ENCODE results near the gene LRMDA.

Gene LRMDA

GRCh38 chr10:75971402-75972211 is 540.2 kb downstream of the LRMDA start:
- POLR2A ChIA-PET: no interaction called here
- H3K36me3 ChIP-seq (ENCODE audit: control insufficient read depth in 2 of 2, insufficient read depth in 1 of 2, low read length in 2 of 2): no peaks in the 10 kb centered on the region
- H3K4me3 ChIP-seq (ENCODE audit: low read depth, low read length): no peak overlapping the region
- CTCF ChIA-PET: interaction anchor here (0.5 to 0.7 kb wide), 3 partner anchors 615 to 926 kb away, joined by 3 to 4 read pairs (median 3); no protein-coding TSS in a partner anchor
- peaks cover 7% of the 10 kb centered on the region; the same call in 1 of the 2 replicates for H3K4me1 ChIP-seq (ENCODE audit: control insufficient read depth, insufficient read depth, low read length)
- H3K9me3 ChIP-seq (ENCODE audit: control insufficient read depth, insufficient read depth, low read depth, low read length): no peaks in the 10 kb centered on the region
- no peak overlapping the region for H3K27ac ChIP-seq (ENCODE audit: extremely low read depth, low read depth, low read length)
- TF ChIP-seq OVOL3 (tag by site-specific recombination; IDR thresholded peaks at IDR 0.05) (no peak), AEBP2 (tag by site-specific recombination; IDR thresholded peaks at IDR 0.05; ENCODE audit: borderline replicate concordance) (no peak), ZNF514 (tag by site-specific recombination; IDR thresholded peaks at IDR 0.05) (no peak), ZNF37A (tag by site-specific recombination; IDR thresholded peaks at IDR 0.05) (no peak), ZNF629 (tag by site-specific recombination; IDR thresholded peaks at IDR 0.05) (no peak), TCF7L2 (IDR thresholded peaks at IDR 0.05; ENCODE audit: borderline replicate concordance, low read depth, low read length) (no peak), MZF1 (tag by site-specific recombination; IDR thresholded peaks at IDR 0.05; ENCODE audit: borderline replicate concordance) (no peak), ZNF530 (tag by site-specific recombination; IDR thresholded peaks at IDR 0.05; ENCODE audit: low read depth) (no peak), ZNF175 (tag by site-specific recombination; IDR thresholded peaks at IDR 0.05) (no peak), ZNF488 (tag by site-specific recombination; IDR thresholded peaks at IDR 0.05) (no peak), OSR2 (tag by site-specific recombination; IDR thresholded peaks at IDR 0.05) (no peak), BCL11B (tag by site-specific recombination; IDR thresholded peaks at IDR 0.05; ENCODE audit: low read depth) (no peak), ZIC2 (tag by site-specific recombination; IDR thresholded peaks at IDR 0.05) (no peak), ZNF169 (tag by site-specific recombination; IDR thresholded peaks at IDR 0.05) (no peak), ZNF560 (tag by site-specific recombination; IDR thresholded peaks at IDR 0.05; ENCODE audit: borderline replicate concordance) (no peak), FEZF1 (tag by site-specific recombination; IDR thresholded peaks at IDR 0.05) (no peak)
- TF ChIP-seq, protein P1, sequence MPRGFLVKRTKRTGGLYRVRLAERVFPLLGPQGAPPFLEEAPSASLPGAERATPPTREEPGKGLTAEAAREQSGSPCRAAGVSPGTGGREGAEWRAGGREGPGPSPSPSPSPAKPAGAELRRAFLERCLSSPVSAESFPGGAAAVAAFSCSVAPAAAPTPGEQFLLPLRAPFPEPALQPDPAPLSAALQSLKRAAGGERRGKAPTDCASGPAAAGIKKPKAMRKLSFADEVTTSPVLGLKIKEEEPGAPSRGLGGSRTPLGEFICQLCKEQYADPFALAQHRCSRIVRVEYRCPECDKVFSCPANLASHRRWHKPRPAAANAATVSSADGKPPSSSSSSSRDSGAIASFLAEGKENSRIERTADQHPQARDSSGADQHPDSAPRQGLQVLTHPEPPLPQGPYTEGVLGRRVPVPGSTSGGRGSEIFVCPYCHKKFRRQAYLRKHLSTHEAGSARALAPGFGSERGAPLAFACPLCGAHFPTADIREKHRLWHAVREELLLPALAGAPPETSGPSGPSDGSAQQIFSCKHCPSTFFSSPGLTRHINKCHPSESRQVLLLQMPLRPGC (tag by site-specific recombination; IDR thresholded peaks at IDR 0.05): no peak

DNA sequence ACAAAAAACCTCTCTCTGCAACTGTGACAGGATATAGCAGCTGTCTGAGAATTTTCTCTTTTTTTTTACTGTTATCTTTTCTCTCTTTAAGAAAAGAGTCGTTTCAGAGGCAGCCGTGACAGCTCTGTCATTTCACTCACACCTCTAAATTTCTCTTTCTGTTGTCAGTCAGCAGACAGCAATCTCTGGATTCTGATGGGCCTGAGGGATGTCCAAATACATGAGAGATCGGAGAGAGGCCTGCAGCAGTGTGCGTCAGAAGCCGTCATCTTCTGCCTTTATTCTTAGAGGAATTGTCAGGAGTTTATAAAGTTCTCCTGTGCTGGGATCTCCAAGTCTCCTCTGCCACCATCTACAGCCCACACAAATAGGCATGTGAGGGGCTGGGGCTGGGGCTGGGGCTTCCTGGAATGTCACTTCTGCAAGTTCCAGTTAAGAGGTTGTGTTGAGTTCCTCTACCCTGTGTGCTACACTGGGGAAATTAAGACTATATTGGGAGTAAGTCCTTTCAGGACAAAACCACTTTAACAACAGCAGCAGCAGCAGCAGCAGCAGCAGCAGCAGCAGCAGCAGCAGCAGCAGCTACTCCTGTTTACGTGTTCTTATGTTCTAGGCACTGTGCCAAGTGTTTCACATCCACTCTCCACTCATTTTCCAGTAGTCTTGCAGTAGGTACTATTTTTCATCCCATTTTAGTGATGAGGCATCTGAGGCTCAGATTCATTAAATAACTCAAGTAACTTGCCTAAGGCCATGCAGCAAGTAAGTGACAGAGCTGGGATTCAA is 541.3 kb downstream of the LRMDA start:
- ChIA-PET POLR2A (no interaction called here), CTCF (interaction anchor here (0.7 kb wide), 1 partner anchor 750 kb away, joined by 3 read pairs; no protein-coding TSS in a partner anchor)
- no peaks in the 10 kb centered on the region for H3K36me3 ChIP-seq (ENCODE audit: control insufficient read depth in 2 of 2, insufficient read depth in 1 of 2, low read length in 2 of 2)
- H3K4me3 ChIP-seq (ENCODE audit: low read depth, low read length): no peak overlapping the region
- no peaks in the 10 kb centered on the region for H3K9me3 ChIP-seq (ENCODE audit: control insufficient read depth, insufficient read depth, low read depth, low read length)
- peaks cover 4% of the 10 kb centered on the region; the same call in 1 of the 2 replicates for H3K4me1 ChIP-seq (ENCODE audit: control insufficient read depth, insufficient read depth, low read length)
- H3K27ac ChIP-seq (ENCODE audit: extremely low read depth, low read depth, low read length): no peak overlapping the region
- TF ChIP-seq, protein P2, sequence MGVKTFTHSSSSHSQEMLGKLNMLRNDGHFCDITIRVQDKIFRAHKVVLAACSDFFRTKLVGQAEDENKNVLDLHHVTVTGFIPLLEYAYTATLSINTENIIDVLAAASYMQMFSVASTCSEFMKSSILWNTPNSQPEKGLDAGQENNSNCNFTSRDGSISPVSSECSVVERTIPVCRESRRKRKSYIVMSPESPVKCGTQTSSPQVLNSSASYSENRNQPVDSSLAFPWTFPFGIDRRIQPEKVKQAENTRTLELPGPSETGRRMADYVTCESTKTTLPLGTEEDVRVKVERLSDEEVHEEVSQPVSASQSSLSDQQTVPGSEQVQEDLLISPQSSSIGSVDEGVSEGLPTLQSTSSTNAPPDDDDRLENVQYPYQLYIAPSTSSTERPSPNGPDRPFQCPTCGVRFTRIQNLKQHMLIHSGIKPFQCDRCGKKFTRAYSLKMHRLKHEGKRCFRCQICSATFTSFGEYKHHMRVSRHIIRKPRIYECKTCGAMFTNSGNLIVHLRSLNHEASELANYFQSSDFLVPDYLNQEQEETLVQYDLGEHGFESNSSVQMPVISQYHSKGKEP (tag by site-specific recombination; IDR thresholded peaks at IDR 0.05): peak; percentile 98
- TF ChIP-seq ZNF10 (tag by site-specific recombination; IDR thresholded peaks at IDR 0.05) (0 out of 2 replicates have a peak, but pooled peaks have one; percentile 32), ZNF19 (tag by site-specific recombination; IDR thresholded peaks at IDR 0.05; ENCODE audit: low read depth) (no peak), ZSCAN30 (tag by site-specific recombination; IDR thresholded peaks at IDR 0.05) (0 out of 2 replicates have a peak, but pooled peaks have one; percentile 50), OSR2 (tag by site-specific recombination; IDR thresholded peaks at IDR 0.05) (peak; percentile 99)
- TF ChIP-seq, protein P3, sequence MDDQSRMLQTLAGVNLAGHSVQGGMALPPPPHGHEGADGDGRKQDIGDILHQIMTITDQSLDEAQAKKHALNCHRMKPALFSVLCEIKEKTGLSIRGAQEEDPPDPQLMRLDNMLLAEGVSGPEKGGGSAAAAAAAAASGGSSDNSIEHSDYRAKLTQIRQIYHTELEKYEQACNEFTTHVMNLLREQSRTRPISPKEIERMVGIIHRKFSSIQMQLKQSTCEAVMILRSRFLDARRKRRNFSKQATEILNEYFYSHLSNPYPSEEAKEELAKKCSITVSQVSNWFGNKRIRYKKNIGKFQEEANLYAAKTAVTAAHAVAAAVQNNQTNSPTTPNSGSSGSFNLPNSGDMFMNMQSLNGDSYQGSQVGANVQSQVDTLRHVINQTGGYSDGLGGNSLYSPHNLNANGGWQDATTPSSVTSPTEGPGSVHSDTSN (CRISPR knock-in tag; IDR thresholded peaks at IDR 0.05): no peak
